IMR-90 (cell line): ENCODE data around the gene AGBL1.

ENCODE experiments used
- CEBPB ChIP-seq: IDR thresholded peaks from 2 replicates; pipeline ENCODE4 v1.6.1; 2012; ENCODE audit warnings: low read depth, low read length, improper control_type of control experiment
- FOS ChIP-seq: fragments of 150-350 bp; IDR thresholded peaks from 2 replicates; pipeline ENCODE4 v1.6.1; 2016; ENCODE audit warnings: low read depth, low read length
- NFE2L2 ChIP-seq: fragments of 150-350 bp; IDR thresholded peaks from 2 replicates; pipeline ENCODE4 v1.6.1; 2016; ENCODE audit warnings: low read depth, mild to moderate bottlenecking, low read length
- POLR2A ChIP-seq: IDR thresholded peaks from 2 replicates; pipeline ENCODE4 v1.6.1; 2012; ENCODE audit warnings: mild to moderate bottlenecking, low read depth, low read length
- RCOR1 ChIP-seq: IDR thresholded peaks from 2 replicates; pipeline ENCODE4 v1.6.1; 2012; ENCODE audit warnings: mild to moderate bottlenecking, low read length, improper control_type of control experiment; ENCODE audit not compliant: insufficient replicate concordance
- TF ChIP-seq, protein P1 (sequence below): conservative IDR thresholded peaks from 2 replicates; pipeline ENCODE4 v1.5.1; 2012; ENCODE audit warnings: mild to moderate bottlenecking, low read depth, low read length, improper control_type of control experiment

DNA sequence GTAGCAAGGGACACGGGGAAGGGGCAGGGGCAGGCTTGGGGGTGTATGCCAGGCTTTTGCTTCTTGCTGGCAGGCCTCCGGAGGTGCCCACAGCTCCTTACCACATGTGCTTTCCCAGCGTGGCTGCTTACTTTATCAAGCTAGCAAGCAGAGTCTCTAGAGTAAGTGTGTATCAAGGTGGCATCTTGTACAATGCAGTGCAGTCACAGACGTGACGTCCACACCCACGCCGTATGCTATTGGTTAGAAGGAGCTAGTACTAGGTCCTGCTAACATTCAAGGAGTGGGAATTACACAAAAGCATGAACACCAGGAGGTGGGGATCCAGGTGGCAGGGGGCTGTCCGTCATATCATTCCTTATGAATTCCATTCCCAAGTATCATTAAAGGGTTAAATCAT is 15.3 kb upstream of the AGBL1 start:
- no peak for TF ChIP-seq POLR2A
- TF ChIP-seq CEBPB: no peak
- TF ChIP-seq, protein P1, sequence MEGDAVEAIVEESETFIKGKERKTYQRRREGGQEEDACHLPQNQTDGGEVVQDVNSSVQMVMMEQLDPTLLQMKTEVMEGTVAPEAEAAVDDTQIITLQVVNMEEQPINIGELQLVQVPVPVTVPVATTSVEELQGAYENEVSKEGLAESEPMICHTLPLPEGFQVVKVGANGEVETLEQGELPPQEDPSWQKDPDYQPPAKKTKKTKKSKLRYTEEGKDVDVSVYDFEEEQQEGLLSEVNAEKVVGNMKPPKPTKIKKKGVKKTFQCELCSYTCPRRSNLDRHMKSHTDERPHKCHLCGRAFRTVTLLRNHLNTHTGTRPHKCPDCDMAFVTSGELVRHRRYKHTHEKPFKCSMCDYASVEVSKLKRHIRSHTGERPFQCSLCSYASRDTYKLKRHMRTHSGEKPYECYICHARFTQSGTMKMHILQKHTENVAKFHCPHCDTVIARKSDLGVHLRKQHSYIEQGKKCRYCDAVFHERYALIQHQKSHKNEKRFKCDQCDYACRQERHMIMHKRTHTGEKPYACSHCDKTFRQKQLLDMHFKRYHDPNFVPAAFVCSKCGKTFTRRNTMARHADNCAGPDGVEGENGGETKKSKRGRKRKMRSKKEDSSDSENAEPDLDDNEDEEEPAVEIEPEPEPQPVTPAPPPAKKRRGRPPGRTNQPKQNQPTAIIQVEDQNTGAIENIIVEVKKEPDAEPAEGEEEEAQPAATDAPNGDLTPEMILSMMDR: no peak
- no peak for TF ChIP-seq RCOR1
- TF ChIP-seq NFE2L2: no peak
- TF ChIP-seq FOS: no peak
